BE2C (cell line): Measurements from ENCODE around the gene CIB2.

Source experiments
- DNase-seq: peaks from one replicate; pipeline ENCODE4 v3.0.0-alpha.2; 2020
- H3K27me3 ChIP-seq: fragments of 250-450 bp; sonication (Bioruptor Pico); 2 replicates; pipeline ENCODE4 v1.5.1; 2020; ENCODE audit warnings: mild to moderate bottlenecking
- H3K36me3 ChIP-seq: fragments of 250-450 bp; sonication (Bioruptor Pico); 2 replicates; pipeline ENCODE4 v1.5.1; 2020; ENCODE audit warnings: mild to moderate bottlenecking
- H3K4me1 ChIP-seq: fragments of 250-450 bp; sonication (Bioruptor Pico); 2 replicates; pipeline ENCODE4 v1.5.1; 2020
- H3K4me3 ChIP-seq: 2 replicates; pipeline ENCODE4 v1.5.1; 2011; ENCODE audit warnings: low read depth, low read length
- H3K9me3 ChIP-seq: fragments of 250-450 bp; sonication (Bioruptor Pico); 2 replicates; pipeline ENCODE4 v1.5.1; 2020
- CTCF ChIP-seq: IDR thresholded peaks from 2 replicates; pipeline ENCODE4 v1.5.1; 2012; ENCODE audit warnings: mild to moderate bottlenecking, low read depth, low read length

The CIB2 gene

GRCh38 chr15:78149805-78150751 lies 18.8 kb upstream of the CIB2 start:
- H3K4me1 ChIP-seq: no peaks in the 10 kb centered on the region
- H3K36me3 ChIP-seq: no peaks in the 10 kb centered on the region; the same call in 1 of the 2 replicates
- no peaks in the 10 kb centered on the region for H3K27me3 ChIP-seq
- H3K9me3 ChIP-seq: no peaks in the 10 kb centered on the region
- DNase-seq: no peak
- no peak for TF ChIP-seq CTCF
- peak overlapping the region; percentile 90 for H3K4me3 ChIP-seq

- peak; percentile 100 for DNase-seq
- TF ChIP-seq CTCF: no peak
Measured at GRCh38 chr15:78149068-78149804, 18.0 kb upstream of the CIB2 start, which contains the start of gene IDH3A. IDH3A (plus strand) TSS chr15:78149362; CDS start chr15:78149404, 42 bp downstream.

GRCh38 chr15:78148392-78149067 lies 17.3 kb upstream of the CIB2 start:
- no peaks in the 10 kb centered on the region for H3K9me3 ChIP-seq
- no peaks in the 10 kb centered on the region; the same call in 1 of the 2 replicates for H3K36me3 ChIP-seq
- peak overlapping the region; percentile 90 for H3K4me3 ChIP-seq
- H3K4me1 ChIP-seq: no peaks in the 10 kb centered on the region
- TF ChIP-seq CTCF: no peak
- no peak for DNase-seq
- no peaks in the 10 kb centered on the region for H3K27me3 ChIP-seq

More at GRCh38 chr15:78149068-78149804, 18.0 kb upstream of the CIB2 start, which contains the start of gene IDH3A:
- Histone ChIP-seq H3K36me3 (no peaks in the 10 kb centered on the region; the same call in 1 of the 2 replicates), H3K27me3 (no peaks in the 10 kb centered on the region), H3K4me1 (no peaks in the 10 kb centered on the region), H3K4me3 (peak within 1 kb of the TSS; percentile 90), H3K9me3 (no peaks in the 10 kb centered on the region)

- DNase-seq: no peak
- H3K36me3 ChIP-seq: no peaks in the 10 kb centered on the region; the same call in 1 of the 2 replicates
- no peak for TF ChIP-seq CTCF
- no peaks in the 10 kb centered on the region for H3K4me1 ChIP-seq
- H3K4me3 ChIP-seq: no peak overlapping the region
- H3K9me3 ChIP-seq: no peaks in the 10 kb centered on the region
- no peaks in the 10 kb centered on the region for H3K27me3 ChIP-seq
Measured at GRCh38 chr15:78147566-78147965, 16.3 kb upstream of the CIB2 start.

GRCh38 chr15:78146425-78147154 lies 15.3 kb upstream of the CIB2 start:
- TF ChIP-seq CTCF: no peak
- Histone ChIP-seq H3K27me3 (no peaks in the 10 kb centered on the region), H3K36me3 (no peaks in the 10 kb centered on the region; the same call in 1 of the 2 replicates), H3K9me3 (no peaks in the 10 kb centered on the region), H3K4me3 (no peak overlapping the region), H3K4me1 (no peaks in the 10 kb centered on the region)
- DNase-seq: no peak
